Measurements from ENCODE around the gene CCDC183. TPM values are rescaled to one million over a fixed set of nuclear protein-coding genes. Genes with fewer than 3 reads are reported as not detected.

CCDC183 gene
- total RNA-seq, 1 experiment from 2014 or later, result 1.1 TPM

DNA sequence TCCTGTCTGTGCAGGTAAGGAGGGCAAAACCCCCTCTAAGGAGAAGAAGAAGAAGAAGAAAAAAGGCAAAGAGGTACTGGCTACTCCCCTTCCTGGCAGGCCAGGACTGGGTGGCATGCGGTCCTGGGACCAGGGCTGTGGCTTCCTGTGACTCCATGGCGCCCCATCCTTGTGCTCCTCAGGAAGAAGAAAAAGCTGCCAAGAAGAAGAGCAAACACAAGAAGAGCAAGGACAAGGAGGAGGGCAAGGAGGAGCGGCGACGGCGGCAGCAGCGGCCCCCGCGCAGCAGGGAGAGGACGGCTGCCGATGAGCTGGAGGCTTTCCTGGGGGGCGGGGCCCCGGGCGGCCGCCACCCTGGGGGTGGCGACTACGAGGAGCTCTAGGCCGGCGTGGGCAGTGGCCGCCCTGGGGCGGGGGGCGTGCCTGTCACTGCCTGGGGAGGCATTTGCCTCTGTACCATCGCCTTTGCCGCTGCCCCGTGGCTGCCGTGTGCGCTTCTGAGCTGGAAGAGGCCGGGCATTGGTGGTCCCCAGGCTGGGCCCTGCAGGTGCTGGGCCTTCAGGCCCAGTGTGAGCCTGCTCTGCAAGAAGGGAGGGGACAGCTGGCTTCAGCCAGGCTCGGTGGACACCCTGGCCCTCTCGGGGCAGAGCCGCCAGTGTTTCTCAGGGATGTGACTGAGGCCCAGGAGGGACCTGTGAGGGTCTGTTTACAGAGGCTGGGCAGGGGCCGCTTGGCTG, 44.2 kb downstream of the CCDC183 start:
- peak; percentile 48 for DNase-seq
- no peaks in the 10 kb centered on the region for H4K20me1 ChIP-seq (ENCODE audit: control insufficient read depth, insufficient read depth, insufficient read length)

More for the DNA sequence above, 44.2 kb downstream of the CCDC183 start:
- no CpG with 5 or more reads among the region's 32 CpGs for WGBS (ENCODE audit: extremely low coverage, insufficient read length, low lambda C conversion rate)
- no peak overlapping the region for H4K8ac ChIP-seq (replicated peaks; ENCODE audit: insufficient read length, low read depth, low read length)
- no peaks in the 10 kb centered on the region for H3K27me3 ChIP-seq (ENCODE audit: insufficient read depth, low read length)
- H3K9me3 ChIP-seq (ENCODE audit: control insufficient read depth, low read depth, low read length), result no peaks in the 10 kb centered on the region
- no peak overlapping the region for H3K23ac ChIP-seq (ENCODE audit: insufficient read length, low read depth, low read length)
- H3T11ph ChIP-seq (ENCODE audit: low read length), result no peak overlapping the region
- no peak overlapping the region for H3K4me3 Mint-ChIP-seq
- no peak overlapping the region for H3K27ac ChIP-seq (ENCODE audit: insufficient read length, low read depth, low read length)
- H4K91ac ChIP-seq (ENCODE audit: insufficient read length, low read depth, low read length), result no peak overlapping the region
- H2AK5ac ChIP-seq (ENCODE audit: insufficient read length, low read length), result no peak overlapping the region
- H3K79me2 ChIP-seq (ENCODE audit: insufficient read depth, low read length), result no peaks in the 10 kb centered on the region
- no peak overlapping the region for H2BK5ac ChIP-seq (ENCODE audit: insufficient read length, low read length)
- H2BK120ac ChIP-seq (ENCODE audit: low read depth, low read length, poor library complexity, severe bottlenecking), result no peak overlapping the region
- H3K56ac ChIP-seq (ENCODE audit: insufficient read length, low read depth, low read length), result no peak overlapping the region
- H3K14ac ChIP-seq (ENCODE audit: insufficient read depth, low read length), result no peak overlapping the region
- H3K9ac ChIP-seq (ENCODE audit: extremely low read depth, insufficient read length, low read length), result no peak overlapping the region
- H3K4ac ChIP-seq (ENCODE audit: low read depth, low read length), result no peak overlapping the region
- H3K9me3 Mint-ChIP-seq, result no peaks in the 10 kb centered on the region
- H2BK20ac ChIP-seq (ENCODE audit: low read depth, low read length, poor library complexity, severe bottlenecking), result no peak overlapping the region
- peaks cover 16 to 28% of the 10 kb centered on the region in 2 experiments for H3K4me1 Mint-ChIP-seq
- H3K27ac Mint-ChIP-seq, result peak overlapping the region; percentile 87 to 93 (median 91); a peak in 5 of 7 replicates
- no peak overlapping the region for H3K4me2 ChIP-seq (ENCODE audit: insufficient read depth, insufficient read length, low read length)
- H3K4me1 ChIP-seq (ENCODE audit: insufficient read depth, low read length), result peaks cover 2% of the 10 kb centered on the region; the same call in 1 of the 2 replicates
- no peaks in the 10 kb centered on the region for H3K23me2 ChIP-seq (ENCODE audit: insufficient read length, low read depth, low read length, poor library complexity, severe bottlenecking)
- peaks cover 9% of the 10 kb centered on the region; the same call in 1 of the 2 replicates for H3K27me3 Mint-ChIP-seq (ENCODE audit: low read depth)
- H2BK15ac ChIP-seq (ENCODE audit: low read depth, low read length), result no peak overlapping the region
- no peak overlapping the region for H2AFZ ChIP-seq (ENCODE audit: low read length)
- H2BK12ac ChIP-seq (ENCODE audit: insufficient read length, low read depth, low read length), result no peak overlapping the region
- H3K18ac ChIP-seq (ENCODE audit: insufficient read length, low read depth, low read length), result no peak overlapping the region
- no peaks in the 10 kb centered on the region for H3K79me1 ChIP-seq (ENCODE audit: insufficient read depth, low read depth, low read length, poor library complexity, severe bottlenecking)
- TF ChIP-seq, protein P1, sequence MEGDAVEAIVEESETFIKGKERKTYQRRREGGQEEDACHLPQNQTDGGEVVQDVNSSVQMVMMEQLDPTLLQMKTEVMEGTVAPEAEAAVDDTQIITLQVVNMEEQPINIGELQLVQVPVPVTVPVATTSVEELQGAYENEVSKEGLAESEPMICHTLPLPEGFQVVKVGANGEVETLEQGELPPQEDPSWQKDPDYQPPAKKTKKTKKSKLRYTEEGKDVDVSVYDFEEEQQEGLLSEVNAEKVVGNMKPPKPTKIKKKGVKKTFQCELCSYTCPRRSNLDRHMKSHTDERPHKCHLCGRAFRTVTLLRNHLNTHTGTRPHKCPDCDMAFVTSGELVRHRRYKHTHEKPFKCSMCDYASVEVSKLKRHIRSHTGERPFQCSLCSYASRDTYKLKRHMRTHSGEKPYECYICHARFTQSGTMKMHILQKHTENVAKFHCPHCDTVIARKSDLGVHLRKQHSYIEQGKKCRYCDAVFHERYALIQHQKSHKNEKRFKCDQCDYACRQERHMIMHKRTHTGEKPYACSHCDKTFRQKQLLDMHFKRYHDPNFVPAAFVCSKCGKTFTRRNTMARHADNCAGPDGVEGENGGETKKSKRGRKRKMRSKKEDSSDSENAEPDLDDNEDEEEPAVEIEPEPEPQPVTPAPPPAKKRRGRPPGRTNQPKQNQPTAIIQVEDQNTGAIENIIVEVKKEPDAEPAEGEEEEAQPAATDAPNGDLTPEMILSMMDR (conservative IDR thresholded peaks at IDR 0.05), result no peak
- peaks cover 0 to 15% (median 15%) of the 10 kb centered on the region in 3 experiments; a peak in 4 of 7 replicates for H3K36me3 Mint-ChIP-seq (ENCODE audit: insufficient read depth in 1 of 3, low read depth in 3 of 3)
- H4K5ac ChIP-seq (ENCODE audit: insufficient read length, low read depth, low read length), result no peak overlapping the region
